NCI-H1436 treated with DMSO at 0.1 percent for 48 hours (cell line): ENCODE results near the gene OR2L3.
"Not testable (repeated sequence)": the region's sequence is repeated elsewhere in the genome, so short reads cannot be mapped to it uniquely, and the experiment has no call there.

ENCODE experiments used
- DNase-seq: peaks from one replicate; lab custom pipeline; 2025; lab: John Stamatoyannopoulos, UW

Gene OR2L3, protein sequence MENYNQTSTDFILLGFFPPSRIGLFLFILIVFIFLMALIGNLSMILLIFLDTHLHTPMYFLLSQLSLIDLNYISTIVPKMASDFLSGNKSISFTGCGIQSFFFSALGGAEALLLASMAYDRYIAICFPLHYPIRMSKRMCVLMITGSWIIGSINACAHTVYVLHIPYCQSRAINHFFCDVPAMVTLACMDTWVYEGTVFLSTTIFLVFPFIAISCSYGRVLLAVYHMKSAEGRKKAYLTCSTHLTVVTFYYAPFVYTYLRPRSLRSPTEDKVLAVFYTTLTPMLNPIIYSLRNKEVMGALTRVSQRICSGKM

DNA sequence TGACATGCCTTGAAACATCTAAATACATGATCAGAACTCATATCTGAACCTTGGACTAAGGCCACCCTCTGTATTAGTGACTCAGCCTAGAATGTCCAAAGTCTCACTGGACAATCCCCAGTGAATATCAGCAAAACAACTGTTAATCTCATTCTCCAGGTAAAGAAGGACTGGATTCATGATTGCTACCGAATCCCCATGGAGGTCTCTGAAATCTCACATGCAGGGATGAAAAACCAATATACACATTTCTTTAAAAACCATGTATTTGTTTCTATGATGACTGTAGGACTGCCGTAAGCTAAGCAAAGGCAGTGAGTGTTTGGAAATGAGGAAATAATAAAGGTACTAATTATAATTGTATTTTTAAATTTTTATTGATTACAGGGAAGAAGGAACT is at the start of gene OR2L3:
TSS of gene OR2L3 (plus strand) at position 301 of the 400 bp plus-strand sequence. CDS start 13,846 bp downstream, outside the sequence.
- no peak for DNase-seq

DNA sequence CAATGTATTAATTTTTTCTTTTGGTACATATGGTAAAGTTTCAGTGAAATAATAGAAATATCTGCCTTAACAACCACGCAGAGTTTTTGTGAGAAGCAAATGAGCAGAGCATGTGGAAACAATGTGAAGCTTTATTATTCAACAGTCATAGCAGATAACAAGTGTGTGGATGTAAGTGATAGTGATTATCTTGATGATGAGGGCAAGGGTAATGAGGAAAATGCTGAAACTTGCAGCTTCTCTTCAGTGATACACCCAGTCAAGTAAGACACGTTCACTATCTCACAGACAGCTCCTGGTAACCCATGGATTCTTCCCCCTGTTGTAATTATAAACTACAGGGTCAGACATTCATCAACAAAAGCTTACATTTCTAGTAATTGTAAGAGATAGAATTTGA is 47.8 kb upstream of the OR2L3 start:
- no peak for DNase-seq

DNA sequence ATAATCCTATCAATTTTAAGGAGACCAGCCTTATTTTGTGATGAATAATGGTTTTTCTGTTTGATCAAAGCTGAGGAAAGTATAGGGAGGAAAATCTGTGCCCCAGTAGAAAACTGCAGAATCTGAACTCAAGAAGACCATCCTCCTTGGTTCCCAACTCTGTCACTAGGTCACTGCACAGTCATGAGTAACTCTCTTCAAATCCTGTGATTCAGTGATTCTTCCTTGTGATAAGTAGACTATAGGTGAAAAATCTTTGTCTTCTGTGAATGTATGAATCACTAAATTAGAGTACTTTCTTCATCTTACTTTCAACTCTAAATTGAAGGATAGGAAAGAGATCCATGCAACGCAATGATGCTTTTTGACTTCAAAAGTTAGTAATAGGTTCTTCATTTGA is 46.5 kb upstream of the OR2L3 start:
- DNase-seq, result no peak

DNA sequence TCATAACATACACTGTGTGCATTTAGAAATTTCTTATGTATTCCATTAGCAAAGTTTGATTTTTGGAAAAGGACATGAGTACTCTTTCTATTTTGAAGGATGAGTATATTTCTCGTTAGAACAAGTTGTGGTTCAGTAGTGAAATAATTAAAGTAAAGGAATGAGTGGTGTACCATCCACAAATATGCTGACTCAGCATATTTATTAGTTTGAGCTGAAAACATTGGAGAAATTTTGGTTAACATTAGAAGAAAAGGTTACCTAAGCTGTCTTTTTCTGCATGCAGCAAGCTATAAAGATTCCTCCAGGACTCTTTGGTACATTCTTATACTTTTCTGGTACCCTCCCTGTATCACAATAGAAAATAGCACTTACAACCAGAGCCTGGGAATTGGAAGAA is 38.9 kb upstream of the OR2L3 start:
- DNase-seq, result no peak

DNA sequence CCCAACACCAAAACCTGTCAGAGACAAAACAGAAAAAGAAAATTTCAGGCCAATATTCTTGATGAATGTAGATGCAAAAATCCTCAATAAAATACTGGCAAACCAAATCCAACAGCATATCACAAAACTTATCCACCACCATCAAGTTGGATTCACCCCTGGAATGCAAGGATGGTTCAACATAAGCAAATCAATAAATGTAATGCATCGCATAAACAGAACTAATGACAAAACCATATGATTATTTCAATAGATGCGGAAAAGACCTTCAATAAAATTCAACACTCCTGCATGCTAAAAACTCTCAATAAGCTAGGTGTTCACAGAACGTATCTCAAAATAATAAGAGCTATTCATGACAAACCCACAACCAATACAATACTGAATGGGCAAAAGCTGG is 37.0 kb upstream of the OR2L3 start:
- DNase-seq, result no peak

DNA sequence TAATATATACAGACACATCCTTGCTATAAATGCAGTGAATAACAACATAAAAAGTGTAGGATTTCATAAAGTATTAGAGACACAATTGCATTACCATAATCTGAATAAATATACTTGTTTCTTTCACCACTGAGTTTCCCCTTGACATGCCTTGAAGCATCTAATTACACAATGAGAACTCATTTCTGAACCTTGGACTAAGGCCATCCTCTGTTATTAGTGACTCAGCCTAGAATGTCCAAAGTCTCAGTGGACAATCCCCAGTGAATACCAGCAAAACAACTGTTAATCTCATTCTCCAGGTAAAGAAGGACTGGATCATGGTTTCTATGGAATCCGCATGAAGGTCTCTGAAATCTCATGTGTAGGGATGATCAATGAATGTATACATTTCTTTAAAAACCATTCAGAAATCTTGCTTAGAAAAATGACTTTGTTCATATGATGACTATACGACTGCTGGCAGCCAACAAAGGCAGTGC is 33.4 kb upstream of the OR2L3 start, which contains the start of gene OR2L5:
TSS of gene OR2L5 (plus strand) at position 432 of the 482 bp plus-strand sequence. CDS start 8,288 bp downstream, outside the sequence.
- no peak for DNase-seq

DNA sequence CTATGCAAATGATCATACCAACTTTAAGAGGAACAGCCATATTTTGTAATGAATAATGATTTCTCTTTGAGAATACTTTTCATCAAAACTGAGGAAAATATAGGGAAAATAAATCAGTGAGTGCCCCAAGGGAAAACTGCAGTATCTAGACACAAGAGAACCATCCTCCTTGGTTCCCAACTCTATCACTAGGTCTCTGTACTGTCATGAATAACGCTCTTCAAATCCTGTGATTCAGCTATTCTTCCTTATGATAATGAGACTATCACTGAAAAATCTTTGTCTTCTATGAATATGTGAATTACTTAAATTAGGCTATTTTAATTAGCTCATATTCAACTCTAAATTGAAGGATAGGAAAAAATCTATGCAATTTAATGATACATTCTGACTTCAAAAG is 30.8 kb upstream of the OR2L3 start:
- no peak for DNase-seq

DNA sequence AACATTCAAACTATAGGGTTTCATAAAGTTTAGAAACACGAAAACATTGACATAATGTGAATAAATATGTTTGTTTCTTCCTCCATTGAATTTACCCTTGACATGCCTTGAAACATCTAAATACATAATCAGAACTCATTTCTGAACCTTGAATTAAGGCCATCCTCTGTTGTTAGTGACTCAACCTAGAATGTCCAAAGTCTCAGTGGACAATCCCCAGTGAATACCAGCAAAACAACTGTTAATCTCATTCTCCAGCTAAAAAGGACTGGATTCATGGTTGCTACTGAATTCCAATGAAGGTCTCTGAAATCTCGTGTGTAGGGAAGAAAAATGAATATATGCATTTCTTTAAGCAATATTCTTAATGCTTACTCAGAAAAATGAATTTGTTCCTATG is 16.9 kb upstream of the OR2L3 start, which contains the start of gene OR2L2:
TSS of gene OR2L2 (plus strand) at position 301 of the 400 bp plus-strand sequence. CDS start 8,198 bp downstream, outside the sequence.
- no peak for DNase-seq

DNA sequence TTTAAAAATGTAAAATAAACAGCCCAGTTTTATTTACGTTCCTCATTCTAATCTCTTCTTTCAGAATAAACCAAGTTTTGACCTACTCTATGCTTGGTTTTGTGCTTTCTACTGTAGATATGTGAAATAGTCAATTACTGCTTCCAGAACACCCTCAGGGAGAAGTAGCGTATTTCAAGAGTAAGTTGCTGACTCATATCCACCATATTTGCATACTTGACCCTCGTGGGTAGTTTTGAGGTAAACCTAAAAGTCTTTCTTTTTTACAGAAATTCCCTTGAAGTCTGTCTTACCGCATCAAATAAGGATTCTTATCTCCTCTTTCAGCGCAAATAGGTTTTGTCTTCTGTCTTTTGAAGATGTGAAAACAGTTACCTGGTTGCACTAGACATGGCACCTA is 1.4 kb upstream of the OR2L3 start:
- no peak for DNase-seq

DNA sequence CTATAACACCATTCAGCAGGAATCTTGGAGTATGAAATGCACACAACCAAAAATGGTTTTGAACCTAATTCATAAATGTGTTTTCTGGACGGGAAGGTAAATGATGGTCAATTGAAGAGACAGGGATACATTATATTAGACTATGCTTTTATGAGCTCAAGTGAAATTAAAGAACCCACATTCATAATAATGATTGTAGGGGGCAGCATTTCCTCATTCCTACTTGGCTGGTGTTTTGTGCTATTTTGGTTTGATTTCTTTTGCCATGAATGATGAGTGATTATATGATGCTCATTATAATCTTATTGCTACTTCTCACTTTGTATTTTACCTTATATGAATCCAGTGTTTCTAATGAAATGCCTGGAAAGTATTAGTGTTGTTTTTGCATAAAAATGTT is 372 bp downstream of the OR2L3 start:
- DNase-seq, result no peak

DNA sequence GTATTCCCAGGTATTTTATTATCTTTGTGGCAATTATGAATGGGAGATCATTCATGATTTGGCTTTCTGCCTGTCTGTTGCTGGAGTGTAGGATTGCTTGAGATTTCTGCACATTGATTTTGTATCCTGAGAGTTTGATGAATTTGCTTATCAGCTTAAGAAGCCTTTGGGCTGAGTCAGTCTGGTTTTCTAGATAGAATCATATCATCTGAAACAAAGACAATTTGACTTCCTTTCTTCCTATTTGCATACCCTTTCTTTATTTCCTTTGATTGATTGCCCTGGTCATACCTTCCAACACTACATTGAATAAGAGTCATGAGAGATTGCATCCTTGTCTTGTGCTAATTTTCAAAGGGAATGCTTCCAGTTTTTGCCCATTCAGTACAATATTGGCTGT is 8.0 kb downstream of the OR2L3 start:
- DNase-seq, result no peak

DNA sequence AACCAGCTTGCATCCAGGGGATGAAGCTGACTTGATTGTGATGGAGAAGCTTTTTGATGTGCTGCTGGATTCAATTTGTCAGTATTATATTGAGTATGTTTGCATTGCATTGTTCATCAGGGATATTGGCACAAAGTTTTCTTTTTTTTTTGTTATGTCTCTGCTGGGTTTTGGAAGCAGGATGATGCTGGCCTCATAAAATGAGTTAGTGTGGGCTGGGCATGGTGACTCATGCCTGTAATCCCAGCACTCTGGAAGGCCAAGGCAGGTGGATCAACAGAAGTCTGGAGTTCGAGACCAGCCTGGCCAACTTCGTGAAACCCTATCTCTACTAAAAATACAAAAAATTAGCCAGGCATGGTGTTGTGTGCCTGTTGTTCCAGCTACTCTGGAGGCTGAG is 8.6 kb downstream of the OR2L3 start:
- no peak for DNase-seq

DNA sequence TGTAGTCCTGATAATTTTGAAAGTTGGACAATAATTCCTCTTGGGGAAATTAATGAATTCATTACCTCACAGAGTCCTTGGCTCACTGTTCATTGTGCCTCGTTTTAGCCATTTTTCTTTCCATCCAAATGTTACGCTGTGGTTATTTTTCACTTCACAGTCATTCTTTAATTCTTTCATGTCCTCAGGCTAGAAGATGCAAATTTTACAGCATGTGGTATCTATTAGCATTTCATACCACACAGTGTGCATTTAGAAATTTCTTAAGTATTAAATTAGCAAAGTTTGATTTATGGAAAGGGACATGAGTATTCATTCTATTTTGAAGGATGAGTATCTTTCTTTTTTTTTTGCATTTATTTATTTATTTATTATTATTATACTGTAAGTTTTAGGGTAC is 18.4 kb downstream of the OR2L3 start:
- DNase-seq, result no peak

DNA sequence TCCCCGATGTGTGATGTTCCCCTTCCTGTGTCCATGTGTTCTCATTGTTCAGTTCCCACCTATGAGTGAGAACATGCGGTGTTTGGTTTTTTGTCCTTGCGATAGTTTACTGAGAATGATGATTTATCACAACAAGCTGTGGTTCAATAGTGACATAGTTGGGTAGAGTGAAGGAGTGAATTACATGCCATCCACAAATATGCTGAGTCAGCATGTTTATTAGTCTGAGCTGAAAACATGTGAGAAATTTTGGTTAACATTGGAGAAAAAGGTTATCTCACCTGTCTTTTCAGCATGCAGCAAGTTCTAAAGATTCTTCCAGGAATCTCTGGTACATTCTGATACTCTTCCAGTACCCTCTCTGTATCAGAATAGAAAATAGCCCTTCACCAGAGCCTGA is 19.0 kb downstream of the OR2L3 start:
- DNase-seq, result no peak

DNA sequence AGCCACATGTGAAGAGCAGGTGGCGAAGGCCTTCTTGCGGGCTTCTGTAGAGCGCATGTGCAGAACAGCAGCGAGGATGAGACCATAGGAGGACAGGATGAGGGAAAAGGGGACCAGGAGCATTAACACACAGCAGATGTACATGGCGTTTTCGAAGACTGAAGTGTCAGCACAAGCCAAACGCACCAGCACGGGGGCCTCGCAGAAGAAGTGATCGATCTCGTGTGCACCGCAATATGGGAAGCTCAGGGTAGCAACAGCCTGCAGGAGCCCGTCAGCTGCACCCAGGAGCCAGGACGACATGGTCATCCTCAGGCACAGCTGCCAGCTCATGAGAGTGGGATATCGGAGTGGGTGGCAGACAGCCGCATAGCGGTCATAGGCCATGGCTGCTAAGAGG is 37.2 kb downstream of the OR2L3 start:
- DNase-seq, result not testable (repeated sequence)

DNA sequence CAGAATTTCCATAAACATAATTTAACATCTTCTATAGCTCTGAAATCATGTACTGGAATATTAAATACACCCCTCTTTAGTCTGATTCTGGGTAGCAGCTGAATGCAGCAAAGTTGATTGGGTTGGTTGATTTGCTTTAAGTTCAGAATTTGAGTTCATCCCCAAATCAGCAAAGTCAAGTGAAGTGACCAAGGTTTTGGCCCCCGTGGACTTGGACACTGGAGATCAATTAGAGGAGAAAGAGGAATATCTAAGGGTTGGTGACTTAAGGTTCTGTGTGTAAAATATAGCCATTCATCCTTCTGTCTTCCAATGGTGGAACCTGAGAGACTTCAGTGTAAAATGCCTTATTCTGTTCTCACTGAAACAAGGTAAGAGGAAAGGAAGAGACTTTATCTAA is 48.2 kb downstream of the OR2L3 start, which contains the start of gene OR2L13:
TSS of gene OR2L13 (plus strand) at position 301 of the 400 bp plus-strand sequence. CDS start 4,192 bp downstream, outside the sequence.
- DNase-seq, result no peak

DNA sequence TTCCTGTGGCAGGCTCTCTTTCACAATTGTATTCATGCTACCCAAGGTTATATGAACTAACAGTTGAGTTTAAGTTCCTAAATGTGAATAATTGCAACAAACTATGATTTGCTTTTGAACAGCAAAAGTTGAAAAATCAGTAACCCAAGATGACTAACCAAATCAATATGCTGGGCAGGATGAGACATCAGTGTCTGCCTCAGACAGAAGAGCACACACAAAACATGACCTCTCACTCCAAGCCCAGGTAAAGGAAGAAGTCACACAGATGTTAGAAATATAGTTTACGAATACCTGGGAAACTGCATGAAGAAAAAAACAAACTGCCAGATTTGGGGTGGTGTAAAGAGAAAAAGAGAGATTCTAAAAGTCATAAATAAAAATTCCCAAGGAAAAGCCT is 51.9 kb downstream of the OR2L3 start:
- no peak for DNase-seq

DNA sequence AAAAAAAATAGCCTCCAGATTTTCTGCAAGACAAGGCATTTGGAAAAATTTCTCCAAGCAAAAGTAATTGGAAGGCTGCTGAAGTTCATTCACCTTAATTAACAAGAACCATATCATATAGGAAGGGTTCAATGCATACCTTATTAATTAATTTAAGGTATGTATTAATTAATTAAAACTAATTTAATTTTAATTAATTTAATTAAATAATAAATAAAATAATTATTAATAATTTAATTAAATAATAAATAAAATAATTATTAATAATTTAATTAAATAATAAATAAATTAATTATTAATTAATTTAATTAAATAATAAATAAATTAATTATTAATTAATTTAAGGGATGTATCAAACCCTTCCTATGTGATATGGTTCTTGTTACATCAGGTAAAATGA is 56.2 kb downstream of the OR2L3 start:
- no peak for DNase-seq

DNA sequence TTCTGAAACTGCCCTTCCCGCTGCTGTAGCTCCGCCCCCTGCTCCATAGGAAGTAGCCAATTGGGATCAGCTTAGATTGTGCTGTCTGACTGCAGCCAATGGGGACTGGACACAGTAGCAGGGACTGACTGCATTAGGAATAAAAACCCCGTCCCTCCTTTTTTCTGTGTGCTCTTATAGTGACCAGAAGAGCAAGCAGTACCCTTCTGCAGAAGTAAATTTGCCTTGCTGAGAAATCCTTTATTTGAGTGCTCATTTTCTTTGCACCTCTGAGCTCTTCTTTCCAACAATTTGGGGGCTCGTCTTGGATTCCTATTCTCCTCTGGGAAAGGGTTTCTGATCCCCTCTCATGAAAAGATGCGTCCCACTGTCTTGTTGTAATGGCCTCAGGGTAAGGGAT is 64.5 kb downstream of the OR2L3 start:
- no peak for DNase-seq
